ENCODE results near the gene CAMK1D. TPM values are rescaled to one million over a fixed set of nuclear protein-coding genes. Genes with fewer than 3 reads are reported as not detected.

CAMK1D gene
- total and polyA plus RNA-seq, 10 of the 15 experiments (the other 5 are each of a cell fraction or from before 2014, with no cell fraction given): 2.1 to 35.5 (median 14.7) TPM

GRCh38 chr10:12839941-12840611 is 490.7 kb downstream of the CAMK1D start (continued):
- no peak for TF ChIP-seq KLF5 (IDR thresholded peaks at IDR 0.05; ENCODE audit: partially characterized antibody)
- TF ChIP-seq FOXM1 (IDR thresholded peaks at IDR 0.05; ENCODE audit: low read depth, low read length): no peak

GRCh38 chr10:12841426-12841825 is 492.1 kb downstream of the CAMK1D start:
- DNase-seq (ENCODE audit: low read depth, low spot score) (no peak), ATAC-seq (no peak), FAIRE-seq (no peak)
- Histone ChIP-seq H3K79me2 (ENCODE audit: control insufficient read depth, insufficient read depth, low read length) (no peaks in the 10 kb centered on the region), H3K36me3 (ENCODE audit: control insufficient read depth in 2 of 2, insufficient read depth in 2 of 2, low read length in 1 of 2) (no peaks in the 10 kb centered on the region), H3K4me1 (ENCODE audit: control insufficient read depth, insufficient read depth, low read length) (no peaks in the 10 kb centered on the region), H3K27me3 (replicated peaks in 1 of 2; ENCODE audit: control insufficient read depth in 2 of 2, insufficient read depth in 2 of 2, low read length in 1 of 2) (no peaks in the 10 kb centered on the region), H3K9me3 (replicated peaks; ENCODE audit: control insufficient read depth, insufficient read depth, low read length) (no peaks in the 10 kb centered on the region), H3K9ac (ENCODE audit: control insufficient read depth, insufficient read depth, low read length) (no peak overlapping the region), H2AFZ (ENCODE audit: control insufficient read depth, low read depth, low read length) (no peak overlapping the region), H4K20me1 (ENCODE audit: control insufficient read depth, insufficient read depth) (no peaks in the 10 kb centered on the region), H3K27ac (ENCODE audit: control insufficient read depth, insufficient read depth) (no peak overlapping the region), H3K4me2 (ENCODE audit: control insufficient read depth, insufficient read depth) (no peak overlapping the region), H3K4me3 (no peak overlapping the region)
- in situ Hi-C loops (cut with MboI): no loop called here
- TF ChIP-seq IKZF1 (conservative IDR thresholded peaks at IDR 0.05): no peak
- TF ChIP-seq POLR2A (IDR thresholded peaks at IDR 0.05; ENCODE audit: low read depth, low read length): no peak
- TF ChIP-seq MTA2 (IDR thresholded peaks at IDR 0.05; ENCODE audit: low read depth): no peak
- no peak for TF ChIP-seq WRNIP1 (IDR thresholded peaks at IDR 0.05; ENCODE audit: borderline replicate concordance, low read depth, low read length)
- TF ChIP-seq SIN3A (IDR thresholded peaks at IDR 0.05; ENCODE audit: low read depth, low read length): no peak
- no peak for TF ChIP-seq CTCF (IDR thresholded peaks at IDR 0.05 in 2 of 3, conservative IDR thresholded peaks at IDR 0.05 in 1 of 3; ENCODE audit: control insufficient read depth in 2 of 3, extremely low read depth in 1 of 3, insufficient read depth in 1 of 3, low read depth in 3 of 3, low read length in 3 of 3)
- no peak for TF ChIP-seq ZBTB11 (CRISPR knock-in tag; IDR thresholded peaks at IDR 0.05)
- TF ChIP-seq NR2C2 (IDR thresholded peaks at IDR 0.05; ENCODE audit: borderline replicate concordance, control insufficient read depth, insufficient read length, low read depth): no peak
- no peak for TF ChIP-seq E4F1 (IDR thresholded peaks at IDR 0.05; ENCODE audit: borderline replicate concordance, partially characterized antibody)
- ChIA-PET CTCF (no interaction called here), SMC1A (ENCODE audit: uncharacterized antibody, unreplicated experiment) (no interaction called here), POLR2A (no interaction called here), RAD21 (ENCODE audit: unreplicated experiment) (no interaction called here)
- intact Hi-C loops (cut with micrococcal nuclease; ENCODE audit: unreplicated experiment): no loop called here
- BruUV-seq (replicated peaks): no TSS peak
- WGBS (ENCODE audit: insufficient coverage, insufficient replicate concordance, low lambda C conversion rate, missing lambda C conversion rate): 56% methylated on average over 10 of the region's 10 CpGs

All from GM12878 (cell line).